Chondrocyte (in vitro differentiated cells): Measurements from ENCODE around the gene CAP2. TPM values are rescaled to one million over a fixed set of nuclear protein-coding genes. Genes with fewer than 3 reads are reported as not detected.

Experiments
- DNase-seq: peaks from one replicate; pipeline ENCODE4 v3.0.0; 2021; ENCODE audit warnings: mixed read lengths, low spot score
- H3K27ac Mint-ChIP-seq: one replicate; pipeline ENCODE4 v1.8.0; 2021; ENCODE audit warnings: mild to moderate bottlenecking, moderate library complexity, mixed read lengths; ENCODE audit not compliant: unreplicated experiment
- H3K27me3 Mint-ChIP-seq: 2 replicates; pipeline ENCODE4 v1.8.0; 2021; ENCODE audit warnings: low read depth, mixed read lengths
- H3K36me3 Mint-ChIP-seq: 2 replicates; pipeline ENCODE4 v1.8.0; 2021; ENCODE audit warnings: low read depth, mixed read lengths
- H3K4me1 Mint-ChIP-seq: 2 replicates; pipeline ENCODE4 v1.8.0; 2021; ENCODE audit warnings: low read depth, mild to moderate bottlenecking, mixed read lengths
- H3K4me3 Mint-ChIP-seq: one replicate; pipeline ENCODE4 v1.8.0; 2021; ENCODE audit warnings: mild to moderate bottlenecking, moderate library complexity, mixed read lengths; ENCODE audit not compliant: unreplicated experiment
- H3K9me3 Mint-ChIP-seq: 2 replicates; pipeline ENCODE4 v1.8.0; 2021; ENCODE audit warnings: low read depth, mixed read lengths
- total RNA-seq: library from RNA; stranded (reverse); gene quantifications from 3 replicates; pipeline ENCODE4 v1.2.1, GENCODE V29; 2021
- TF ChIP-seq, protein P1 (sequence below): fragments of 200-600 bp; sonication (generic); IDR thresholded peaks from 2 replicates; pipeline ENCODE4 v1.5.0; 2021; ENCODE audit warnings: antibody characterized with exemption, mild to moderate bottlenecking, moderate library complexity

Gene CAP2
- total RNA-seq, 1 donor from 2014 or later: 90.4 TPM

DNA sequence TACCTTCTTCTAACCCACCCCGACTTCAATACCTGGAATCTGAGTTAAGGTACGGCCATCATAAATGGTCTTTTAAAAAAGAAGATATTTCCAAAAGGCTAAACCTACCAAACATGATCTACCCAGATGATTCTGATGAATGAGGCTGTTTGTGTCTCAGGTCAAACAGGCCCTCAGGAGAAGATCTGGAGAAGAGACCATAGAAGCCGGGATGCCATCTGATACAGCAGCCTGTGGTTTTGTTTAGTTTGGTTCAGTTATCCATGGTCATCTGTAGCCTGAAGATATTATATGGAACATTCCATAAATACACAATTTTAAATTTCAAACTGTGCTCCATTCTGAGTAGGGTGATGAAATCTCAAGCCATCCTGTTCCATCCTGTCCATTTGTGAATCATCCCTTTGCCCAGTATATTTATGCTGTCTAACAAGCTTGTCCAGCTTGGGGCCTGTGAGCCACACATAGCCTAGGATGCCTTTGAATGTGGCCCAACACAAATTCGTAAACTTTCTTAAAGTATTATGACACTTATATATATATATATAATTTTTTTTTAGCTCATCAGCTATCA is 4.0 kb upstream of the CAP2 start:
- no peak for DNase-seq
- TF ChIP-seq, protein P1, sequence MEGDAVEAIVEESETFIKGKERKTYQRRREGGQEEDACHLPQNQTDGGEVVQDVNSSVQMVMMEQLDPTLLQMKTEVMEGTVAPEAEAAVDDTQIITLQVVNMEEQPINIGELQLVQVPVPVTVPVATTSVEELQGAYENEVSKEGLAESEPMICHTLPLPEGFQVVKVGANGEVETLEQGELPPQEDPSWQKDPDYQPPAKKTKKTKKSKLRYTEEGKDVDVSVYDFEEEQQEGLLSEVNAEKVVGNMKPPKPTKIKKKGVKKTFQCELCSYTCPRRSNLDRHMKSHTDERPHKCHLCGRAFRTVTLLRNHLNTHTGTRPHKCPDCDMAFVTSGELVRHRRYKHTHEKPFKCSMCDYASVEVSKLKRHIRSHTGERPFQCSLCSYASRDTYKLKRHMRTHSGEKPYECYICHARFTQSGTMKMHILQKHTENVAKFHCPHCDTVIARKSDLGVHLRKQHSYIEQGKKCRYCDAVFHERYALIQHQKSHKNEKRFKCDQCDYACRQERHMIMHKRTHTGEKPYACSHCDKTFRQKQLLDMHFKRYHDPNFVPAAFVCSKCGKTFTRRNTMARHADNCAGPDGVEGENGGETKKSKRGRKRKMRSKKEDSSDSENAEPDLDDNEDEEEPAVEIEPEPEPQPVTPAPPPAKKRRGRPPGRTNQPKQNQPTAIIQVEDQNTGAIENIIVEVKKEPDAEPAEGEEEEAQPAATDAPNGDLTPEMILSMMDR: no peak
- no peaks in the 10 kb centered on the region for H3K9me3 Mint-ChIP-seq
- H3K4me3 Mint-ChIP-seq: no peak overlapping the region
- H3K36me3 Mint-ChIP-seq: no peaks in the 10 kb centered on the region
- H3K27ac Mint-ChIP-seq: peak overlapping the region; percentile 91
- H3K27me3 Mint-ChIP-seq: no peaks in the 10 kb centered on the region
- peaks cover 48% of the 10 kb centered on the region for H3K4me1 Mint-ChIP-seq

DNA sequence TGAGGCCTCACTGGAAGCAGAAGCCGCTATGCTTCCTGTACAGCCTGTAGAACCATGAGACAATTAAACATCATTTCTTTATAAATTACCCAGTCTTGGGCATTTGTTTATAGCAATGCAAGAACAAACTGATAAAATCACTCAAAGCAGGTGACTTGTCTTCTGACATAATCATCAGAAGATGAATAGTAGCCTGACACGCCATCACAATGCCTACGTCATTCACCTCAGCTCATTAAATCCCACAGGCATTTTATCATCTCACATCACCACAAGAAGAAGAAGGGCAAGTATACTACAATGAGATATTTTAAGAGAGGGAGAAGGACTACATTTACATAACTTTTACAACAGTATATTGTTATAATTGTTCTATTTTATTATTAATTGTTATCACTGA is 3.1 kb upstream of the CAP2 start:
- no peaks in the 10 kb centered on the region for H3K27me3 Mint-ChIP-seq
- peak overlapping the region; percentile 91 for H3K27ac Mint-ChIP-seq
- H3K4me1 Mint-ChIP-seq: peaks cover 57% of the 10 kb centered on the region
- no peaks in the 10 kb centered on the region for H3K9me3 Mint-ChIP-seq
- TF ChIP-seq, protein P1: no peak
- H3K4me3 Mint-ChIP-seq: no peak overlapping the region
- DNase-seq: no peak
- H3K36me3 Mint-ChIP-seq: no peaks in the 10 kb centered on the region

DNA sequence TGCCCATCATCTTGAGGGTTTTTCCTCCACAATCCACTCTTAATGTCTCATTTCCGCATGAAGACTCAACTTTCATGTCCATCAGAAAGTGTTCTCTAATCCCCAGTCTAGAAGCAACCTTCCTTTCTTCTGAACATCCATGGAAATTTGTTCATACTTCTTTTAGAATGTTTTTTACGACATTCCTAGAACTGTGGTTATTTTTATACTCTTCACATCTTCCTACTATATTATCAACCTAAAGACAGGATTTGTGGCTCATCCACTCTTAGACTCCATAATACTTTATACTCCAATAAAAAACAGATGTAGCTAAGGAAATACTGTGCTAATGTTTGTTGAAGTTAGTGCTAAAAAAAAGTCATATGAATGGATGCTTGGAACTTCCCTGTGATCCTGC is 1.4 kb upstream of the CAP2 start:
- no peak overlapping the region for H3K27ac Mint-ChIP-seq
- peaks cover 5% of the 10 kb centered on the region for H3K9me3 Mint-ChIP-seq
- no peak overlapping the region for H3K4me3 Mint-ChIP-seq

DNA sequence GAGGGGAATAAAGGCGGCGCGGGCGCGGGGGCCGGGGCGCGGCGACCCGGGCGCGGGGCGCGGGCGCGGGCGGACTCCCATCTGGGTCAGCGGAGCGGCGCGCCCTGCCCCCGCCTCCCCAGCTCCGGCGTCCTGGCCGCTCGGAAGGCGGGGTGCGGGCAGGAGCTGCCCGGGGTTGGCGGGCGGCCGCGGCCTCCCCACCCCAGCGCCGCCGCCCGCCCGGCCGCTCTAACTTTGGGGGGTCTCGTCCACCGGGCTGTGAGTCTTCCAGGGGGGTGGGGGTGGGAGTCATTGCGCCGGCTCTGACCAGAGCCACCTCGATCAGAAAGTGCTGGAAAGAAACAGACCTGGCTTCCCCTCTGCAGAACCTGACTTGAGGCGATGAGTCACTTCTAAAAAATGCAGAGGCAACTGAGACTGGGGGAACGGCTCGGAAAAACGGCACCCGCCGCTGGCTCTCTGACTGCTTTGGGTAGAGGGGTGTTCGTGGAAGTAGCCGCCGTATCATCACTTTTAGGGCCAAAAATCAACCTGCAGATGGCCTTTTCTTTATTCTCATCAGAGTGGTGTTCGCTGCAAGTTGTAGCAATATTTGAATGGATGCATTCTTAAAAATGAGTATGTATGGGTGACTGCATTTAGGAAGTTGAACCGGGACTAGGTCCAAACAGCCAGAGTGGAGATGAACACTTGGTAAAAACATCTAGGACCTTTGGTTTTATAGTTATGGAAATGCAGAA is 667 bp downstream of the CAP2 start:
- peaks cover 55% of the 10 kb centered on the region for H3K4me1 Mint-ChIP-seq
- H3K9me3 Mint-ChIP-seq: peaks cover 5% of the 10 kb centered on the region
- TF ChIP-seq, protein P1: no peak
- H3K27ac Mint-ChIP-seq: peak overlapping the region; percentile 99
- DNase-seq: no peak
- no peaks in the 10 kb centered on the region for H3K27me3 Mint-ChIP-seq
- peak overlapping the region; percentile 89 for H3K4me3 Mint-ChIP-seq
- H3K36me3 Mint-ChIP-seq: peaks cover 9% of the 10 kb centered on the region

More for the DNA sequence above, 1.4 kb upstream of the CAP2 start:
- no peak for DNase-seq
- Mint-ChIP-seq H3K27me3 (no peaks in the 10 kb centered on the region), H3K36me3 (peaks cover 7% of the 10 kb centered on the region), H3K4me1 (peaks cover 48% of the 10 kb centered on the region)
- TF ChIP-seq, protein P1: no peak

DNA sequence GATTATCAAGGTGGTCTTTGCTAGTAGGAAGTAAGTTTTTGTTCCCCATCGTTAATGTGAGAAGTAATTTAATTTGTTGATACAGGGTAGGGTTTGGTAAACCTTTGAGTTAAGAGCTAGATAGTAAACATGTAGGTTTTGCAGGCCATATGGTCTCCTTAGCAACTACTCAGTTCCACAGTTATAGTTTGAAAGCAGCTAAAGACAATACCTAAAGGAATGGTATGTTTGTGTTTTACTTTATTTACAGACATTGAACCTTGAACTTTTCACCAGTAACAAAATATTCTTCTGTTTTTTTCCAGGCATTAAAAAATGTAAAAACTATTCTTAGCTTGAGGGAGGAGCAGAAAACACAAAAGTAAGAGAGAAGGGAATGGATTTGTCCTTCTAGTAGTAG is 1.7 kb downstream of the CAP2 start:
- DNase-seq: no peak
- Mint-ChIP-seq H3K4me1 (peaks cover 51% of the 10 kb centered on the region), H3K9me3 (peaks cover 5% of the 10 kb centered on the region), H3K27ac (peak overlapping the region; percentile 99), H3K36me3 (peaks cover 9% of the 10 kb centered on the region), H3K4me3 (peak overlapping the region; percentile 89), H3K27me3 (no peaks in the 10 kb centered on the region)
- TF ChIP-seq, protein P1: no peak
